Mucosa of gallbladder (tissue), 1 donor: ENCODE results near the gene RASA1. TPM values are rescaled to one million over a fixed set of nuclear protein-coding genes. Genes with fewer than 3 reads are reported as not detected.
A peak's percentile ranks its signal among the peaks of the same experiment; 100 is the strongest.
"Not testable (repeated sequence)": the region's sequence is repeated elsewhere in the genome, so short reads cannot be mapped to it uniquely, and the experiment has no call there.

Source experiments
- DNase-seq: peaks from one replicate; pipeline ENCODE4 v3.0.0-alpha.2; 2020; ENCODE audit warnings: low spot score
- total RNA-seq: library from RNA; stranded (reverse); gene quantifications from one replicate; pipeline ENCODE4 v1.2.1, GENCODE V29; 2021
- donor health status: DM: no; HTN: no; CAD: no.

Gene RASA1
- total RNA-seq: 25.6 TPM

- DNase-seq: peak; percentile 94
These were observed at the start of gene RASA1 for GRCh38 chr5:87267574-87268125. RASA1 (plus strand) TSS chr5:87267883; CDS start chr5:87268452, 569 bp downstream.

- no peak for DNase-seq
These were observed 37.9 kb upstream of the RASA1 start for GRCh38 chr5:87229780-87230179.

GRCh38 chr5:87231037-87231808 is 36.5 kb upstream of the RASA1 start:
- DNase-seq: no peak

DNA sequence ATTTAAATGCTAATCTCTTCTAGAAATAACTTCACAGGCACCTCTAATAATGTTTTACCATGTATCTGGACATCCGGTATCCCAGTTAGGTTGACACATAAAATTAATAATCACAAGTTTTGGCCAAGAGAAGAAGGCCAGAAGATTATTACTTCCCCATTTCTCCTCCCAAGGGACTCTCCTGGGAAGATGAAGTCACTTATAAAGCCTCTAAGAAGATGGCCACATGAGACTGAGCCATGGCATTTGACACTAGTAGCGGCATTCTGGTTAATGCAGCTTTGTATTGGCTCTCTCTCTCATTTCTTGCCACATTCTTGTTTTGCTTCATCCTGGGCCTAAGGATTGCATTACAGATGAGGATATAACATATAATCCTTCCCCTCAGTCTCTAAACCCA is 34.5 kb upstream of the RASA1 start:
- no peak for DNase-seq

DNA sequence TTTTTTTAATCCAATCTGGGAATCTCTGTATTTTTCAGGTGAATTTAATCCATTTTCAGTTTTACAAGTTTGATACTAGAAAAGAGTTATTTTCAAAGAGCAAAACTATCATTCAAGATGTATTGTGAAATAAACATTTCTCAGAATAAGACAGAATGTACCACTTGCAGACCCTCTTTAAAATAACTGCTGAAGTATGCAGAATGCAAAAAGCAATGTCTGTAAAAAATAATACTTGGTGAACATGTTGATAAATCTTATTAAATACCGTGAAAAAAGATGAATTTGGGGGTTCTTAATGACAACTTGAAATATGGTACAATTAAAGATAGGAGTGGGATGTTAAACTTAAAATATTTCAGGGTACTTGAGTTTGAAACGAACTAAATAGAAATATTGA is 26.1 kb upstream of the RASA1 start:
- DNase-seq: no peak

- no peak for DNase-seq
These were observed 25.4 kb upstream of the RASA1 start for GRCh38 chr5:87242242-87242641.

DNA sequence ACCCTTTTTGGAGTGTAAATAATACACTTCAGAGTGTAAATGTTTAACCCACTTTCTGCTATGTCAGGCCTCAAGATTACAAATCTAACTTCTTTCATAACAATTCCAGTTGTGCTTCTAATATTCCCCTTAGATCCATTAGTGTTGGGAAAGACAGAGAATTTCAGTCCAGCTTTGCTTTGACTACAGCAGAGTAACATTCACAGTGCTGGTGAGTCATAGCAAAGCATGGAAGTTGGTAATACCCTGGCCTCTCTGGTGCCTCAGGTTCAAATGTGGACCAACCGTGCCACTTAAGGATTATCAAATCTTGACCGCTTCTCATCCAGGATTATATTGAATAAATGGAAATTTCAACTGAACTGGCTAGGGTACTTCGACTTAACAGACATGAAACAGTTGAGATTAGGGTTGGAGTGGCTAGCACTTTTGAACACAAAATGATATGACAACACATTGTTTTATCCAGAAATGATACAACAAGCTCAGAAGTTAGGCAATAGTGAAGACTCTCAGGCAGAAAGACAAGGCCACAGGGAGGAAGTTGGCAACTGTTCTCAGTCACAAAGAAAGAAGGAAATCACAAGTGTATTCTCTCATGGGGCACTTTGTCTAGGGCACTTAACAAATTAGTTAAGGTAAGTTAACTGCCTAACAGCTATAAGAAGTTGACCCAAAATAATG is 24.4 kb upstream of the RASA1 start:
- no peak for DNase-seq

DNA sequence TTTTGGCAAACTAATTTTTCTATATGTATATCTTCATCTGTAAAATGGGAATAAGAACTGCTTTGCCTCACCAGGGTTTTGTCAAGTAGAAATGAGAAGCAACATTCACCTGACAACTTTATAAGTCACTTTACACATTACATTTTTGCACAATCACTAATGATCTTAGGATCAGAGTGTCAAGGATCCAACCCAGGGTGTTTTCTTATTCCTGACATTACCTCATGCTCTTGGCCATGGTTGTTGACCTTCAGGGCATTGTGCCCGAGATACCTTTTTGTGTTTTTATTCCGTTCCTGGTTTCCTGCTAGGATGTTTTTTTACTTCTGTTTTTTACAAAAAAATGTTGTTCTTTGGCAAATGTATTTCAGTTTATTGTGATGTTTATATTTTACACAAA is 22.2 kb upstream of the RASA1 start:
- DNase-seq: no peak

DNA sequence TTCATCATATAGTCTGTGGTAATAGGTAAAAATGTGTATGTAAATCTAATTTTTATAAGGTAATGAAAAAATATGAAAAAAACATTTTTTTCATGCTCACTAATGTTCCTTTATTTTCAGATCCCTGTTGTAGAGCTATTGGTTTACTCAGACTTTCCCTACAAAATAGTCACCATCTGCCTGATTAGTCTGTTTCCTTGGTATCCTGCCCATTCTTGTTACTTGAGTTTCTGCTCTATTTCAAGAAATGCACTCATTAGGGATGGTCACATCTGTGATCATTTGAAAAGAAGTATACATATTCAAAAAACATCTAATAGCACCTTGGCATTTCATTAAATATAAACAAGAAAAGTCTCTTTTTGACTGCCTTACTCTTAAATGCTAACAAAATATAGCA is 21.6 kb upstream of the RASA1 start:
- DNase-seq: no peak

DNA sequence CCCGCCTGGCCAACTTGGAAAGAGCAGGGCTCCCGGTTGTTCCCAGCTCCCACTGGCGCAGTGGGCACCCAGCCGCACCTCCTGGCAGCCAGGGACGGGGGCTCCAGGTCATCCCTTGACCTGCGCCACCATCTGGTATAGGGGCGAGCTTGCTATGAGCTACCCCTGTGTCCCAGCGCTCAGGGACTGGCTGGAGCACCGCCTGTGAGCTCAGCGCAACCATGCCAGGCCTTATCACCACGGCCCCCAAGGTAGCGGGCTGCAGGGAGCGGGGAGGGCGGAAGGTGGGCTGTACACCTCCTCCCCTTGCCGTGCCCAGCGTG is 15.4 kb upstream of the RASA1 start:
- no peak for DNase-seq

GRCh38 chr5:87254035-87254434 is 13.6 kb upstream of the RASA1 start:
- no peak for DNase-seq

GRCh38 chr5:87258507-87258906 is 9.2 kb upstream of the RASA1 start:
- no peak for DNase-seq

GRCh38 chr5:87260604-87261192 is 7.0 kb upstream of the RASA1 start:
- DNase-seq: no peak

DNA sequence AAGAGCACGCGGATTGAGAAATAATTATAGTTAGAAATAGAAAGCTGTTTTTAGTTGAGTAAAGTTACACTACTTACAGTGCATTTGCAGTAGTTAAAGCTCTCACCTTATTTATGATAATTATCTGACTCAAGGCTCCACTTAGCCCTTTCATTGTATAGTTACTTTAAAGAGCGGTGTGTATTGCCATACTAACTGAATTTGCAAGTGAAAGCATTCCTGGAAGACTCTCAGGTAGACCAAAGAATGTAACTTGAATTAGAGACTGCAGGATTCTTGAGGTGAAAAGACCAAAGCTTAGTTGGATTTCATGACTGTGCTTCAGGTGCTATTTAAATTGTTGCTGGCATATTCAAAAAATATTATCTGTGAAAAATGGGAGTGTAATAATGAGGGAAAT is 4.2 kb upstream of the RASA1 start:
- DNase-seq: no peak

- no peak for DNase-seq
These were observed 639 bp upstream of the RASA1 start for GRCh38 chr5:87266914-87267573.

DNA sequence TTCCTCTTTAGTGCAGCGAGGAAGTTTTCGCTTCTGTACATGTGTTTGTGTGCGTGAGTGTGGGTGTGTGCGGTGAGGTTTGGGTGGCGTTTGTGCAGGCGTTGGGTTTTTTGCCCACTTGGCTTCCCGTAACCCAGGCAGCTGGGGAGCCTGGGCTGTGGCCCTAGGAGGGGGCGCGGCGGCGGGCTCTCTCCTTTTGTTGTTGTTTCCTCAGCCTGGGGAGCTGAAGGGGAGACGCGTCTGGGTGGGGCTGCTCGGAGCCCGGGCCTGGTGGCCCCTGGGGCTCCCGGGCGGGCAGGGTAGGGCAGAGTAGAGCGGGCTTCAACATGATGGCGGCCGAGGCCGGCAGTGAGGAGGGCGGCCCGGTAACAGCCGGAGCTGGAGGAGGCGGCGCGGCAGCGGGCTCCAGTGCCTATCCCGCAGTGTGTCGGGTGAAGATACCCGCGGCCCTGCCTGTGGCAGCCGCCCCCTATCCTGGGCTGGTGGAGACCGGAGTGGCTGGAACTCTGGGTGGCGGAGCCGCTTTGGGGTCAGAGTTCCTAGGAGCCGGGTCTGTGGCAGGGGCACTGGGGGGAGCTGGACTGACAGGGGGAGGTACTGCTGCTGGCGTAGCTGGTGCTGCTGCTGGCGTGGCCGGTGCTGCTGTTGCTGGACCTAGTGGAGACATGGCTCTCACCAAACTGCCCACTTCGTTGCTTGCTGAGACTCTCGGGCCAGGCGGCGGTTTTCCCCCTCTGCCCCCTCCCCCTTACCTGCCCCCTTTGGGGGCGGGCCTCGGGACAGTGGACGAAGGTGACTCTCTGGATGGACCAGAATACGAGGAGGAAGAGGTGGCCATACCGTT is 665 bp downstream of the RASA1 start:
- peak; percentile 14 for DNase-seq

DNA sequence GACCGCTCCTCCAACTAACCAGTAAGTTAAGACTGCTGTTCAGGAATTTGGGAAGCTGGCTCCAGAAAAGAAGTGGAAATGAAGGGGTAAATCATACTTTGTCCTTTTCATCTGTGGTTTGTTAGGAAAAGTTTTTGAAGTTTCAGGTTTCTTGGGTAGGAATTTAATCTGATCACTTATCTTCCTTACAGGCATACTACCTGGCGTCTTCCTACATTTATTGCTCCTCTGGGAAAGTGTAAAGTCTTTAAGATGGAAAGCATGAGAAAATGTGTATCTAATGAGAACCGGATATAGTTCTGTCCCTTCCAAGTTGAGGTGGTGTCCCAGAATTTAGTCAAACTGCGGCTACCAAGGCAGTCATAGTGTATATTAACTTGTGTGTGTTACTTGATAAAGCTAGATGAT is 1.3 kb downstream of the RASA1 start:
- DNase-seq: no peak

DNA sequence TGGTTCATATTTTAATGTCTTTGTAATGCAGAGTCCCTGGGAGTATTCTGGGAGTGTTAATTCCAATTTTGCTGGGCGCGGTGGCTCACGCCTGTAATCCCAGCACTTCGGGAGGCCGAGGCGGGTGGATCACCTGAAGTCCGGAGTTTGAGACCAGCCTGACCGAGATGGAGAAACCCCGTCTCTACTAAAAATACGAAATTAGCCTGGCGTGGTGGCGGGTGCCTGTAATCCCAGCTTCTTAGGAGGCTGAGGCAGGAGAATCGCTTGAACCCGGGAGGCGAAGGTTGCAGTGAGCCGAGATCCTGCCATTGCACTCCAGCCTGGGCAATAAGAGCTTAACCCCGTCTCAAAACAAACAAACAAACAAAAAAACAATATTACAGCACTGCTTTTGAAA is 3.2 kb downstream of the RASA1 start:
- DNase-seq: not testable (repeated sequence)

GRCh38 chr5:87276655-87277054 is 9.0 kb downstream of the RASA1 start:
- DNase-seq: no peak

DNA sequence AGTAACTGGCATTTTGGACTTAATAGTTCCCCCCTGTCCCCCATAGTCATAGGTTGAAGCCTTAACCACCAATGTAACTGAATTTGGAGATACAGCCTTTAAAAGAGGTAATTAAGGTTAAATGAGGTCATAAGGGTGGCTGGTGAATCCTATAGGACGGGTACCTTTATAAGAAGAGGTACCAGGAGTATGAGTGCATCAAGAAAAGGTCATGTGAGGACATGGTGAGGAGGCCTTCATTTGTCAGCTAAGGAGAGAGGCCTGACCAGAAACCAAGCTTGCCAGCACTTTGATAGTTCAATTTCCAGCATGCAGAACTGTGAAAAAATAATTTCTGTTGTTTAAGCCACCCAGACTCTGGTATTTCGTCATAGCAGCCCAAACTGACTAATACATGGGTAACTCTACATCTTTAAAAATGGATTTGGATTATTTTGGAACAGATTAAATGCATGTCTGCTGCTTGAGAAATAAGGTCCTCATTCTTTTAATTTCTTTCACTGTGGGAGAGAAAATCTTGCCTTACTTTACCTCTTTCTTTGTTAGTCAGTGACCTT is 9.7 kb downstream of the RASA1 start:
- DNase-seq: no peak

DNA sequence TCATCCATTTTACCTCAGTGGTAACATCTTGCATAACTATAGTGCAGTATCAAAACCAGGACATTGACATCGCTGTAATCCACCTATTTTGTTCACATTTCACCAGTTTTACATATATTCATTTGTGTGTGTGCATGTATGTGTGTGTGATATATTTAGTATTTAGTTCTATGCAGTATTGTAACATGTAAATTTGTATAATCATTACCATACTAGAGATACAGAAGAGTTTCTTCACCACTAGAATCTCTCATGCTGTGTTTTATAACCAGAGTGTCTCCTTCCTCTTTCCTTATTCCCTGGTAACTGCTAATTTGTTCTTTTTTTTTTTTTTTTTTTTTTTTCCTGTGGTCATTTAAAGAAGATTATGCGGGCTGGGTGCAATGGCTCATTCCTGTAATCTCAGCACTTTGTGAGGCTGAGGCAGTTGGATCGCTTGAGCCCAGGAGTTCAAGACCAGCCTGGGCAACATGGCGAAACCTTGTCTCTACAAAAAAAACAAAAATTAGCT is 11.0 kb downstream of the RASA1 start:
- DNase-seq: no peak
